Activated CD4-positive, alpha-beta T cell treated with anti-CD3 and anti-CD28 coated beads for 48 hours (primary cell): ENCODE measurements around the gene KRT34.
"Not testable (repeated sequence)": the region's sequence is repeated elsewhere in the genome, so short reads cannot be mapped to it uniquely, and the experiment has no call there.

Source experiments
- DNase-seq: peaks from one replicate; pipeline ENCODE4 v3.0.0-alpha.2; 2020

Gene KRT34

GRCh38 chr17:41360296-41360995 is 21.7 kb downstream of the KRT34 start:
- no peak for DNase-seq

GRCh38 chr17:41354536-41354935 is 27.6 kb downstream of the KRT34 start:
- DNase-seq, result no peak

GRCh38 chr17:41352597-41353366 is 29.3 kb downstream of the KRT34 start:
- no peak for DNase-seq

GRCh38 chr17:41351177-41351576 is 30.9 kb downstream of the KRT34 start:
- DNase-seq, result no peak

GRCh38 chr17:41350381-41350878 is 31.7 kb downstream of the KRT34 start, which contains the start of gene KRT33A:
Gene KRT33A, minus strand, starts transcription at chr17:41350828. Its CDS starts 61 bp downstream, at chr17:41350767.
- not testable (repeated sequence) for DNase-seq

- no peak for DNase-seq
Measured at GRCh38 chr17:41347869-41348760, 34.0 kb downstream of the KRT34 start.

- DNase-seq, result not testable (repeated sequence)
Measured at GRCh38 chr17:41346421-41346820, 35.7 kb downstream of the KRT34 start.

- DNase-seq, result no peak
Measured at GRCh38 chr17:41345992-41346391, 36.1 kb downstream of the KRT34 start.

GRCh38 chr17:41343029-41343428 is 39.1 kb downstream of the KRT34 start:
- DNase-seq, result no peak

GRCh38 chr17:41340934-41341861 is 40.9 kb downstream of the KRT34 start:
- DNase-seq, result peak; percentile 60

GRCh38 chr17:41340494-41340893 is 41.6 kb downstream of the KRT34 start:
- DNase-seq, result no peak

- DNase-seq, result no peak
Measured at GRCh38 chr17:41339571-41340172, 42.4 kb downstream of the KRT34 start.

GRCh38 chr17:41338961-41339485 is 43.1 kb downstream of the KRT34 start:
- DNase-seq, result no peak

GRCh38 chr17:41335747-41336146 is 46.4 kb downstream of the KRT34 start:
- no peak for DNase-seq

- no peak for DNase-seq
Measured at GRCh38 chr17:41334385-41335305, 47.5 kb downstream of the KRT34 start.

GRCh38 chr17:41333836-41334235 is 48.3 kb downstream of the KRT34 start:
- no peak for DNase-seq

- no peak for DNase-seq
Measured at GRCh38 chr17:41333098-41333497, 49.0 kb downstream of the KRT34 start.

- no peak for DNase-seq
Measured at GRCh38 chr17:41332239-41332638, 49.9 kb downstream of the KRT34 start.

GRCh38 chr17:41331606-41332005 is 50.5 kb downstream of the KRT34 start:
- no peak for DNase-seq
